Measurements from ENCODE around the gene CYYR1. TPM values are rescaled to one million over a fixed set of nuclear protein-coding genes. Genes with fewer than 3 reads are reported as not detected.

Gene CYYR1
- total RNA-seq, 1 experiment from 2014 or later = 13.6 TPM

DNA sequence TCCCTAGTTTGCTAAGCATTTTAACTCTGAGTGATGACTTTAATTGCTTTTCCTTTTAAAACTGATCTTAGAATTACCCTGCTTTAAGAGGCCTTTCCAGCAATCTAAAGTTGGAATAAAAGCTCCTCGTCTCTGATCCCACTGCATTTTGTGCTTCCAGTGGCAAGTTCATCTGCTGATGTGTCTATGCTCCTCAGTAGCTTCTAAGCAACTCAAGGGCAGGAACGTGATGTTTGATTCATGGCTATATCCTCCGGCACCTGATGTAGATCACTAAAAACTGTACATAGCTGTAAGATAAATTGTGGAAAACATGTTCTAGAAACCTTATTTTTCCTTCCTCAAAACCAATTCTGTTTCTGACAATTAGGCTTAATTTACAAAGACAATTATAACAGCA, 12.5 kb downstream of the CYYR1 start:
- Histone ChIP-seq H3K4ac (ENCODE audit: low read depth, low read length) (no peak overlapping the region), H3K23ac (ENCODE audit: insufficient read length, low read depth, low read length) (no peak overlapping the region), H3K18ac (ENCODE audit: insufficient read length, low read depth, low read length) (no peak overlapping the region), H3K27me3 (ENCODE audit: insufficient read depth, low read length) (no peaks in the 10 kb centered on the region), H2AK5ac (ENCODE audit: insufficient read length, low read length) (no peak overlapping the region), H4K91ac (ENCODE audit: insufficient read length, low read depth, low read length) (no peak overlapping the region), H3K56ac (ENCODE audit: insufficient read length, low read depth, low read length) (no peak overlapping the region), H3K79me2 (ENCODE audit: insufficient read depth, low read length) (no peaks in the 10 kb centered on the region), H4K5ac (ENCODE audit: insufficient read length, low read depth, low read length) (no peak overlapping the region), H3K4me2 (ENCODE audit: insufficient read depth, insufficient read length, low read length) (no peak overlapping the region), H2BK20ac (ENCODE audit: low read depth, low read length, poor library complexity, severe bottlenecking) (no peak overlapping the region), H3K79me1 (ENCODE audit: insufficient read depth, low read depth, low read length, poor library complexity, severe bottlenecking) (peaks cover 3% of the 10 kb centered on the region), H3K14ac (ENCODE audit: insufficient read depth, low read length) (no peak overlapping the region), H4K20me1 (ENCODE audit: control insufficient read depth, insufficient read depth, insufficient read length) (no peaks in the 10 kb centered on the region), H4K8ac (replicated peaks; ENCODE audit: insufficient read length, low read depth, low read length) (no peak overlapping the region), H3T11ph (ENCODE audit: low read length) (no peak overlapping the region), H3K9ac (ENCODE audit: extremely low read depth, insufficient read length, low read length) (no peak overlapping the region), H3K9me3 (ENCODE audit: control insufficient read depth, low read depth, low read length) (no peaks in the 10 kb centered on the region), H3K23me2 (ENCODE audit: insufficient read length, low read depth, low read length, poor library complexity, severe bottlenecking) (no peaks in the 10 kb centered on the region), H2BK12ac (ENCODE audit: insufficient read length, low read depth, low read length) (no peak overlapping the region), H2BK15ac (ENCODE audit: low read depth, low read length) (no peak overlapping the region), H2BK5ac (ENCODE audit: insufficient read length, low read length) (no peak overlapping the region), H3K27ac (ENCODE audit: insufficient read length, low read depth, low read length) (no peak overlapping the region), H2AFZ (ENCODE audit: low read length) (no peak overlapping the region), H2BK120ac (ENCODE audit: low read depth, low read length, poor library complexity, severe bottlenecking) (no peak overlapping the region), H3K4me1 (ENCODE audit: insufficient read depth, low read length) (no peaks in the 10 kb centered on the region)
- TF ChIP-seq, protein P1, sequence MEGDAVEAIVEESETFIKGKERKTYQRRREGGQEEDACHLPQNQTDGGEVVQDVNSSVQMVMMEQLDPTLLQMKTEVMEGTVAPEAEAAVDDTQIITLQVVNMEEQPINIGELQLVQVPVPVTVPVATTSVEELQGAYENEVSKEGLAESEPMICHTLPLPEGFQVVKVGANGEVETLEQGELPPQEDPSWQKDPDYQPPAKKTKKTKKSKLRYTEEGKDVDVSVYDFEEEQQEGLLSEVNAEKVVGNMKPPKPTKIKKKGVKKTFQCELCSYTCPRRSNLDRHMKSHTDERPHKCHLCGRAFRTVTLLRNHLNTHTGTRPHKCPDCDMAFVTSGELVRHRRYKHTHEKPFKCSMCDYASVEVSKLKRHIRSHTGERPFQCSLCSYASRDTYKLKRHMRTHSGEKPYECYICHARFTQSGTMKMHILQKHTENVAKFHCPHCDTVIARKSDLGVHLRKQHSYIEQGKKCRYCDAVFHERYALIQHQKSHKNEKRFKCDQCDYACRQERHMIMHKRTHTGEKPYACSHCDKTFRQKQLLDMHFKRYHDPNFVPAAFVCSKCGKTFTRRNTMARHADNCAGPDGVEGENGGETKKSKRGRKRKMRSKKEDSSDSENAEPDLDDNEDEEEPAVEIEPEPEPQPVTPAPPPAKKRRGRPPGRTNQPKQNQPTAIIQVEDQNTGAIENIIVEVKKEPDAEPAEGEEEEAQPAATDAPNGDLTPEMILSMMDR (conservative IDR thresholded peaks at IDR 0.05) = no peak
- Mint-ChIP-seq H3K4me3 (no peak overlapping the region), H3K9me3 (no peaks in the 10 kb centered on the region), H3K27ac (no peak overlapping the region), H3K36me3 (ENCODE audit: insufficient read depth in 1 of 3, low read depth in 3 of 3) (peaks cover 23 to 31% (median 25%) of the 10 kb centered on the region in 3 experiments; a peak in 6 of 7 replicates), H3K4me1 (no peaks in the 10 kb centered on the region), H3K27me3 (ENCODE audit: low read depth) (no peaks in the 10 kb centered on the region)
- WGBS (ENCODE audit: extremely low coverage, insufficient read length, low lambda C conversion rate) = no CpG with 5 or more reads among the region's 3 CpGs
- no peak for DNase-seq
